HG03558 (cell line): ENCODE data around the gene KLHDC1.
A peak's percentile ranks its signal among the peaks of the same experiment; 100 is the strongest.
"Not testable (repeated sequence)": the region's sequence is repeated elsewhere in the genome, so short reads cannot be mapped to it uniquely, and the experiment has no call there.

Source experiments
- ATAC-seq: cut with Tn5 transposase; IDR thresholded peaks from one replicate; pipeline ENCODE4 v1.9.1; 2021; ENCODE audit warnings: moderate number of reproducible peaks; ENCODE audit not compliant: unreplicated experiment; ENCODE audit errors: extremely low read depth

KLHDC1 gene, protein sequence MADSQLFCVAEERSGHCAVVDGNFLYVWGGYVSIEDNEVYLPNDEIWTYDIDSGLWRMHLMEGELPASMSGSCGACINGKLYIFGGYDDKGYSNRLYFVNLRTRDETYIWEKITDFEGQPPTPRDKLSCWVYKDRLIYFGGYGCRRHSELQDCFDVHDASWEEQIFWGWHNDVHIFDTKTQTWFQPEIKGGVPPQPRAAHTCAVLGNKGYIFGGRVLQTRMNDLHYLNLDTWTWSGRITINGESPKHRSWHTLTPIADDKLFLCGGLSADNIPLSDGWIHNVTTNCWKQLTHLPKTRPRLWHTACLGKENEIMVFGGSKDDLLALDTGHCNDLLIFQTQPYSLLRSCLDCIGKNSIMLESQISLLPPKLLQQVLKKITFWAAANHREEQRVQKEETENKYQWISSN

GRCh38 chr14:49692811-49693734 is at the start of gene KLHDC1:
TSS of gene KLHDC1 (plus strand) at chr14:49693120. CDS start at chr14:49693195, 75 bp downstream.
- peak; percentile 44 for ATAC-seq

DNA sequence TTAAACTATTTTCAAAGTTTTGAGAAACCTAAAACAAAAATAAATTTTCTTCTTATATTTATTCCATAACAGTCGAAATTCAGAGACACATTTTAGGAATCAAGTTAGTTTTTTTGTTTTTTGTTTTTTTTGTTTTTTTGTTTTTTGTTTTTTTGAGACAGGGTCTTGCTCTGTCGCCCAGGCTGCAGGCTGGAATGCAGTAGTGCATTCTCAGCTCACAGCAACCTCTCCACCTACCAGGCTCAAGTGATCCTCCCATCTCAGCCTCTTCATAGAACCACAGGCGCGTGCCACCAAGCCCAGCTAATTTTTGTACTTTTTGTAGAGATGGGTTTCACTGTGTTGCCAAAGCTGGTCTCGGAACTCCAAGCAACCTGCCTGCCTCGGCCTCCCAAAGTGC is 39.4 kb upstream of the KLHDC1 start:
- ATAC-seq = no peak

DNA sequence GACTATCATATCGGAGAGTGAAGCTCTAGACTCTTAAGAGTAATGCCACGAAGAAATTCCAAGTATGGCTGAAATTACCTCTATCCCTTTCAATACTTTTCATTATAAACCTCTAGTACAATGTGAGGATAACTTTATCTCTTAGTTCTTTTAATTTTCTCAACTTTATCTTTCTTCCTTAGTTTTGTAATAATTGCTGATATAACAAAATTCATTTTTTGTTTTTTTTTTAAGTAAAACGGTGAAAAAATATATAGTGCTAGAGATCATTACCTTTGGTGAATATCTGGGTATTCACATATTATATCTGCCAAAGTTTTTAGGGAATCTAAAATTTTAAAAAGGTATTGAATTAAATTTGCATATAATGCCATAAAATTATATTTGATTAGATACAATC is 38.4 kb upstream of the KLHDC1 start:
- ATAC-seq = no peak

DNA sequence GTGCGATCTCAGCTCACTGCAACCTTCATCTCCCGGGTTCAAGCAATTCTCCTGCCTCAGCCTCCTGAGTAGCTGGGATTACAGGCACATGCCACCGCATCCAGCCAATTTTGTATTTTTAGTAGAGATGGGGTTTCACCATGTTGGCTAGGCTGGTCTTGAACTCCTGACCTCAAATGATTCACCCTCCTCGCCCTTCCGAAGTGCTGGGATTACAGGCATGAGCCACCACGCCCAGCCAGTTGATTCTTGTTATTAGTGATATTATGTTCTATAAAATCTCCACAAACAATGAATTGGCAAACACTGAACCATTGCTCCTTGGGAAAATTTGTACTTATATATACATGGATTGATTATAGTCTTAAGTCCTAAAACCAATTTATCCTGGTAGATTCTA is 35.4 kb upstream of the KLHDC1 start:
- ATAC-seq = not testable (repeated sequence)

DNA sequence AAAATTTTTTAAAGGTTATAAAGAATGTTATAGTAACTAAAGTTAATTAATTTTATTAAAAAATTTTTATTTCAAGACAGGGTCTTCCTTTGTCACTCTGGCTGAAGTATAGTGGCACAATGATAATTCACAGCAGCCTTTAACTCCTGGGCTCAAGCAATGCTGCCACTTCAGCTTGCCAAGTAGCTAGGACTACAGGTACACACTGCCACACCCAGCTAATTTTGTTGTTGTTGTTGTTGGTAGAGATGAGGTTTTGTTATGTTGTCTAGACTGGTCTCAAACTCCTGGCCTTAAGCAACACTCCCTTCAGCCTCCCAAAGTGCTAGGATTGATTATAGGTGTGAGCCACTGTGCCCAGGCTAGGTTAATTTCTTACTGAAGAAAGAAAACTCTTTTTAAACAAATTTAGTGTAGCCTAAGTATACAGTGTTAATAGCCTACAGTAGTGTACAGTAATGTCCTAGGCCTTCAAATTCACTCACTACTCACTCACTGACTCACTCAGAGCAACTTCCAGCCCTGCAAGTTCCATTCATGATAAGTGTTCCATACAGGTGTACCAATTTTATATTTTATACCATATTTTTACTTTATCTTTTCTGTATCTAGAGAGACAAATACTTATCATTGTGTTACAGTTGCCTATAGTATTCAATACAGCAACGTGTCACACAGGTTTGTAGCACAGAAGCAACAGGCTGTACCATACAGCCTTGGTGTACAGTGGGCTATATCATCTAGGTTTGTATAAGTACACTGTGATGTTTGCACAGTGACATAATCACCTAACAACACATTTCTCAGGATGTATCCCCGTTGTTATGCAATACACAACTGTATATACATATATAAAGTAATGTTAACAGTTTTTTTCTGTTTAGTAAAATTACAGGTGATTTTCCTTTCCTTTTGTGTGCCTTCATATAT is 33.1 kb upstream of the KLHDC1 start:
- ATAC-seq = no peak

DNA sequence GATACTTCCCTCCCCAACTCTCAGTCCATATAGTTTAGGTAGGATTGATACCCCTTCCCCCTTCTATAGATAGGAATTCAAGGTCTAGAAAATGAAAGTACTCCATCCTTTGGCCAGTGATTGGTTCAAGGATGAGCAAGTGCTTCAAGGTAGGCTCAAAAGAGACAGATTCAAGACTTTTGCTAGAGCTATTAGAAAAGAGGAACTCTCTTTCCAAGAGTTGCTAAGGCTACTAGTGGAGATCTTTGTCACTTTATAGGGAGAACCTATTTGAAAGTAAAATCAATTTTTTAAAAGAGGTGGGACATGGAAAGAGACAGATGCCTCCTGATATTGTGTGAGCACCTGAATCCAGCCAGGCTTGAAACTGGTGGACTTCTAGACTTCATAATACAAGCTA is 22.4 kb upstream of the KLHDC1 start:
- ATAC-seq = no peak

- no peak for ATAC-seq
Observed at GRCh38 chr14:49673586-49673985, 19.3 kb upstream of the KLHDC1 start.

DNA sequence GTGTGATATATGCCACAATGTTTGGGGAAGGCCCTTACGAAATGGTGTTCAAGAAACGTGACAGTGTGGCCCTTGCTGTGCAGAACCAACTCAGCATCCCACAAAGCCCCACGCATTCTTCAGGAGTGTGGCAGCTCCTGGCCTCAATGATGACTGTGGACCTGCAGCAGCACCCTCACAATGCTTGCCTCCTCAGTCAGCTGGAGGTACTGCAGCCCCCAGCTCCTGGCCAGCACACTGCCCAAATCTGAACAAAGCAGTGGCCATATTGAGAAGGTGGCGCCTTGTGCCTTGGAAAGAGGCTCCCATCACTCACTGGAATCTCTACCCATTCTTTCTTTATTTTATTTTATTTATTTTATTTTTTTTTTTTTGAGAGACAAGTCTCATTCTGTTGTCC is 15.3 kb upstream of the KLHDC1 start:
- ATAC-seq = no peak

DNA sequence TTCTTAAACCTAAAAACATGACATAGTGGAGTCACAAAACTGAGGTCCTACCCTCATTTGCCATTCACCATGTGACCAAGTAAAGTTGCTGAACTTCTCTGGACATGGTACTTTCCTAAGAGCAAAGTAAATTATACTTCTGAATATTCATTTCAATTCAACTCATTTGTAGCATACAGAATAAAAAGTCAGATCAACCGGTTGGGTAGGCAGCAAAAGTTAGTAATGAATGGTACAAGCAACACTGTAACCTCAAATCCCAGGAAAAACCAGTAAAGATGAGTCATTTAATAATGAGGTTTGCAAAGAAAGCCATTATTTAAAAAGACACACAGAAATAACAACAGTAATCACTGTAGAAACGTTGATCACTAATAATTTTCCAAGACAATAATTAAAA is 13.6 kb upstream of the KLHDC1 start:
- ATAC-seq = no peak

DNA sequence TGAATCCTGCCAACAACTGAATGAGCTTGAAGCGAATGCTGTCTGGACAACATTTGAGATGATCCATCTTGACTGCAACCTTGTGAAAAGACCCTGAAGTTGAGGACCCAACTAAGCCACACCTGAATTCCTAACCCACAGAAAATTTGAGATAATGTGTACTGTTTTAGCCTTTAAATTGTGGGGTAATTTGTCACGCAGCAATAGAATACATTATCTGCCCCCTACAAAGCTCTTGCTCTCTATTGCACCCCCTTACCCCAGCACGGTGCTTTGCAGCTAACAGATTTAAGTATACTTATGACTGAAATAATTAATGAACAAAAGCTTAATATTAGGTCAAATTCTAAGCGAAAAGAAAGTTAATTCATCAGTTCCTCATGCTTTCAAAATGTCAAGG is 6.5 kb upstream of the KLHDC1 start:
- ATAC-seq = no peak

DNA sequence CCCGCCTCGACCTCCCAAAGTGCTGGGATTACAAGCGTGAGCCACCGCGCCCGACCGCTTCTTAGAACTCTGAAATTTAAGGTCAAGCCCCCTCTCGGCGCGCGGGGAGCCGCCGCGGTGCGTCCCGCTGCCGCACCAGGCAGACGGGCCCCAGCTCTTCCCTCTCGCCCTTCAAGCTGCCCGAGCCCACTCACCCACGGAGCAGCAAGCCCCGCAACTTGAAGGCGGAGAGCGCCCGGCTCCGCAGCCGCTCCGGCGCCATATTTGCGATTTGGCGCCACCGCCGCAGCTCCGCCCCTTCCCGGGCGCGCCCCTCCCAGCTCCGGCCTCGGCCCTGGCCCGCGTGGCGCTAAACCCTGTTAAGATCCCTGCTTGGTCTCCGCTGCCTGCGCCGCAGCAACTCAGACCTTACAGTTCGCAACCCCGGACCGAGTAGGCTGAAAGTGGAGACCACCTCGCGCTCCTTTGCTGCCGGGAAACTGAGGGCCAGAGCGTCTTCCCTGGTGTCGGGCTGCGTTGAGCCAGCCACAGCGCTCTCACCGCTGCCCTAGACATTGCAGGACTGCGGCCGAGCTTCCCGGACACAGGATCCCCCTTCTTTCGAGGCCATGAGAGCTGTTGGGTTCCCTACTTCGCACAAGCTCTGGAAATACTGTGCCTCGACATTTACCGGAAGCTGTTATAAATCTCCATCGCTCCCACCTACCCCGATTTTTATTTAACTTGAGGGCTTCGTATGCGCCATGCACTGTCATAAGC is 4.8 kb upstream of the KLHDC1 start, which contains the start of gene POLE2:
POLE2 (minus strand) TSS at position 273 of the 759 bp plus-strand sequence; CDS start at position 262, 11 bp downstream.
- ATAC-seq = peak; percentile 39

DNA sequence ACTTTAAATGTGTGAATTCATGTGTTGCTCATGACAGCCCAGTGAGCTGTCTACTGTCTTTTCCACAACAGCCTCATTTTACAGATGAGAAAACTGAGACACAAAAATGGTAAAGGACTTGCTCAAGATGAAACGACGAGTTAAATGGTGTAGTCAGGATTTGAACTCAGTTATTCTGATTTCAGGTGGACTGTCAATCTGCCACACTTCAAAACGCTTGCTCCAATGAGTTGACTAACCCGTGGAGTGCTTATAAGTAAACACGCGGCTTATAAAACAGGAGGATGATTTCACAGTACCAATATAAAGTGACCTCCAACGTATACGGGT is 4.3 kb upstream of the KLHDC1 start:
- no peak for ATAC-seq

DNA sequence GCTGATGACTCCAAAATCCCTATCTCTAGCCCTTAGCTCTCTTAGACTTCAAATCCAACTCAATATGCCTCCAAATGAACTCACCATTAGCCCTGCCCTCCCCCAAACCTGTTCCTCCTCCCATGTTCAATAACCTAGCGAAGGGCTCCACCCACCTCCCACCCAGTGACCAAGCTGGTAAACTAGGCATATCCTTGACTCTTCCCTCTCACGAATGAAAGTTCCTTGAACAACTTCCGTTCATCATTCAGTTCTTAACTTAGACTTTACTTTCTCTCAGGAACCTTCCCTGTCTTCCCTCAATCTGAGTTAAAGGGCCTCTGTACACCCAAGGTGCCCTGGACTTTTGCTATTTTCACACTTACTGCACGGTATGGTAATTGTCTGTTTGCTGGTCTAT is 1.9 kb upstream of the KLHDC1 start:
- no peak for ATAC-seq

DNA sequence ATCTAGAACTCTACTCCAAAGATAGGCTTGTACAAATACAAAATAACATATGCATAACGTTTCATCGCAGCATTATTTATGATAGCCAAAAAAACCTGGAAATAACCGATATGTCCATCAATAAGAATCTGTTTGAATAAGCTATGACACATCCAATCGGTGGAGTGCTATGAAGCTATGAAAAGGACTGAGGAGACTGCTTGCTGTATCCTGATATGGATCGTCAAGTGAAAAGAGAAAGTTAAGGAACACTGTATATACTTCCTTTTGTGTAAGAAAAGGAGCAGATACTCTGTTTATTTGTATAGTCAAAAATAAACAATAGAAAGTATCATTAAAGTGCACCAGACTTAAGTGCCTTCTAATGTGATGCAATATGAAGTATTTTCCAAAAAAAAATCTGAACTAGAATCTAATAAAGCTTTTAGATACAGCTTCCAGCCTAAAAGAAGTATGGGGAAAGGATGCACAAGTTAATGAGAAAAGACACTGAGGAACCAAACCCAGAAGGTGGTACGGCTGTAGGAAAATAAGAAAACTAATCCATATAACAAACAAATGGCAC is 645 bp upstream of the KLHDC1 start:
- no peak for ATAC-seq

DNA sequence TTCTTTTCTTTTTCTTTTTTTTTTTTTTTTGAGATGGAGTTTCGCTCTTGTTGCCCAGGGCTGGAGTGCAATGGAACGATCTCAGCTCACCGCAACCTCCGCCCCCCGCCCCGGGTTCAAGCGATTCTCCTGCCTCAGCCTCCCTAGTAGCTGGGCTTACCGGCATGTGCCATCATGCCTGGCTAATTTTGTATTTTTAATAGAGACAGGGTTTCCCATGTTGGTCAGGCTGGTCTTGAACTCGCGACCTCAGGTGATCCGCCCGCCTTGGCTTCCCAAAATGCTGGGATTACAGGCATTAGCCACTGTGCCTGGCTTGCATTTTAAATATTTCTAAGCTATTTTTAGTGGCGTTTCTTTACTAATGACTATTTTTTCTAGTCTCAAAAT is 810 bp downstream of the KLHDC1 start:
- not testable (repeated sequence) for ATAC-seq

DNA sequence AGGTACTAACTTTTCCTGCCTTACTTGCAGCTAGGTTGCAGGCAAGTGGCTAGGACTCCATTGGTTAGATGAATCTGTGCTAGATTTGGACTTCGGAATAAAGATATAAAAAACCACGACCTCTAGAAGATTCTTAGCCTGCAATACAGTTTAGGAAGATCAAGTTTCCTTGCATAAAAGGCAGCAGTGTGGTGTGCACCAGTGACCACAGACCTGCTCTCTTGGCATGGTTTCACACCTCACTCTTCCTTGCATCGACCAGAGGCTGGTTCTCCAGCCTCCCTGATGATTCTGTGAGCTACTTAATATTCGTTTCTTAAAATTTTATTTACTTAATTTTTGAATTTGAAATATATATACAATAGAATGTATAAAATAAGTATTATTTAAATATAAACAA is 9.8 kb downstream of the KLHDC1 start:
- no peak for ATAC-seq

DNA sequence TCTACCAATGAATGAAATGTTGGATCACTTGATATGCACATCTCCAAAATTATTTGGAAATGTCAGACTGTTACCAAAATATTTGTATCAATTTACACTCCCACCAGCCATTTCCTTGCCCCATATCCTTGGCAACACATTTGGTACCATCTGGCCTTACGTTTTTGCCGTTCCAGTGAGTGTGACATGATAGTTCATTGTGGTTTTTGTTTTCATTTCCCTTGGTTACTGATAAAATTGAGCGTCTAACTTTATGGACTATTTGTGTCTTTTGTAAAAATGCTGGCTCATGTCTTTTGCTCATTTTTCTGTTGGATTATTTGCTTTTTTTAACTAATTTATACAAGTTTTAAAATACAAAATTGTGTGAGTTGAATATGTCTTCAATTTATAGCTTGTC is 11.0 kb downstream of the KLHDC1 start:
- no peak for ATAC-seq

GRCh38 chr14:49704471-49704870 is 11.6 kb downstream of the KLHDC1 start:
- ATAC-seq = not testable (repeated sequence)

GRCh38 chr14:49710993-49711392 is 18.1 kb downstream of the KLHDC1 start:
- ATAC-seq = not testable (repeated sequence)
